Uterus (tissue), 2 donors: ENCODE data around the gene CRYBG1.

Experiments
- CTCF ChIP-seq, 4 experiments: fragments of 200-600 bp in 2 of 4; fragments of 450-650 bp in 2 of 4; sonication (generic) in 2 of 4; IDR thresholded peaks; one replicate each; pipeline ENCODE4 v1.5.1; 2016 to 2019; ENCODE audit warnings: antibody characterized with exemption in 4 of 4, mild to moderate bottlenecking in 2 of 4, moderate library complexity in 1 of 4
- POLR2A ChIP-seq, 2 donors: fragments of 450-650 bp; IDR thresholded peaks; one replicate each; pipeline ENCODE4 v1.6.1; 2016; ENCODE audit warnings: antibody characterized with exemption in 2 of 2, mild to moderate bottlenecking in 1 of 2, moderate library complexity in 1 of 2

- TF ChIP-seq CTCF (IDR thresholded peaks at IDR 0.05) (no peak), POLR2A (IDR thresholded peaks at IDR 0.05) (no peak)
Measured at GRCh38 chr6:106379951-106380350, 19.4 kb downstream of the CRYBG1 start.
